GM18526 (cell line): ENCODE data around the gene FBXL16.

Source experiments
- POLR2A ChIP-seq: IDR thresholded peaks from 3 replicates; pipeline ENCODE4 v1.6.1; 2011; ENCODE audit not compliant: insufficient read length; ENCODE audit errors: extremely low read depth

Gene FBXL16

DNA sequence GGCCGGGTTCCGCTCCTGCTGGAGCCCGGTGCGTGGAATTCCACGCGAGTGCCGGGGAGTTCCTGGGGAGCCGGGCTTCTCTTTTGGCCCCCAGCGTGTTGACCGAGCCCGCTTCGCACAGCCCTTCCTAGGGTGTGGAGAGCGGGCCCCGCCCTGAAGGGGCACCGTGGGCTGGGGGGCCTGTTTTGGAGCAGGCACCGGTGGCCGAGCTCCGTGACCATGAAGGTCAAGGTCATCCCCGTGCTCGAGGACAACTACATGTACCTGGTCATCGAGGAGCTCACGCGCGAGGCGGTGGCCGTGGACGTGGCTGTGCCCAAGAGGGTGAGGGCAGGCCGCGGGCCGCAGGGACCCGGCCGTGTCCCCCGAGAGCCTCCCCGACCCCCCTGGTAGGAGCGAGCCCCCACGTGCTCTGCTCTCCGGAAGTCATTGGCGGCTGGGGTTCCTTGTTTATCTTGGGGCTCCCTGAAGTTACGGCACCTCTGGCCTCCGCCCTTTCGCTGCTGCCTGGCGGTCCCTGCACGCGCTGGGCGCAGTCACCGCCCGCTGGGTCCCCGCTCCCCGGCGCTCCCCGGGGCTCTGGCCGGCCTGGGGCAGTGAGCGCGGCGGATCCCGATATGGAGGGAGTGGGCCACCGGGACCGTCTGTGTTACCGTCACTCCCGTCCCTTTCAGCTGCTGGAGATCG lies 21.8 kb upstream of the FBXL16 start:
- no peak for TF ChIP-seq POLR2A

DNA sequence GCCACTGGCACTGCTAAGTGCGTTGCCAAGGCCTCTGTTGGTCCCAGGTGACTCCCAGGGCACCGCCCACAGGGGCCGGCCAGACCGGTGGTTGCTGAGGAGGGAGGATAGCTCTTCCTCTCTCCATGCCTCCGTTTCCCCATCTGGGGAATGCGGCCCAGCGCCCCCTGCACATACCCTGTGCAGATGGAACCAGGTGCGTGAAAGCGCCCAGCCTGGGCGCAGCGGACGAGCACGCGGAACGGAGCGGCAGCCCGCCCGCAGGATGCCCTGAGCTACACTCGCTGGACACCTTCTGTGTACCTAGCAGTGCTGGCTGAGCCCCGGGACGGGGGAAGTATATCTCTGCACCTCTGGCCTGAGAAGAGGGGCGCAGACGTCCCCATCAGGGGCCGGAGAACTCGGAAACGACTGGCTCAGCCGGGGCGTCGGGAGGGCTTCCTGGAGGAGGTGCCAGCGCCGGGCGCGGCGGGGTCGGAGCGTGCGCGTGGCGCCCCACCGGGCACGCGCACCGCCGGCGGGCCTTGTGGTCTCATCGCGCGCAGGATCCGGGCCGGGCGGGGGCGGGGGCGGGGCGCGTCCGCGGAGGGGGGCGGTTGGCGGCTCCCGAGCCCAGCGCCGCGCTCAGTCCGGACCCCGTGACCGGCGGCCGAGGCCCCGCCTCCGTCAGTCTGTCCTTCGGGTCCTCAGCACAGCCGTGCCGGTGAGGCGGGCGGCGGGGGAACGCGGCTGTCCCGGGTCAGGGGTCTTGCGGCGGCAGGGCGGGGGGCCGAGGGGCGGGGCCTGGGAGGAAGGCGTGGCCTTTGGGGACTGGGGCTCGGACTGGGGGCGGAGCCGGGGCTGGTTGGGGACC lies 21.1 kb upstream of the FBXL16 start, which contains the start of the genes CCDC78 and HAGHL:
Gene CCDC78, minus strand, starts transcription at position 6 of the 853 bp plus-strand sequence. CDS start 76 bp downstream, outside the sequence.
Gene HAGHL, plus strand, starts transcription at position 669 of the 853 bp plus-strand sequence. CDS start 404 bp downstream, outside the sequence.
- TF ChIP-seq POLR2A, result peak; percentile 36

DNA sequence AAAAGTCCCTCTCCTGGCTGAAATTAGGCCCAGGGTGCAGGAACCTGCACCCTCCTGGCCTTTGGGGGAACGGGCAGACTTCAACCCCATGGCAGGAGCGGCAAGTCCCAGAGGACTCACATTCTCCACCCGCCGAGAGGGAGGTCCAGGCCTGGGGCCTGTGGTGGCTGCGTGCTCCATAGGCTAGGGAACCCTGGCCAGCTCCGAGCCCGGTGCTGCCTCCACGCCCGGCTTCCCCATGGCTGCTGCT lies 20.5 kb upstream of the FBXL16 start:
- TF ChIP-seq POLR2A, result no peak

DNA sequence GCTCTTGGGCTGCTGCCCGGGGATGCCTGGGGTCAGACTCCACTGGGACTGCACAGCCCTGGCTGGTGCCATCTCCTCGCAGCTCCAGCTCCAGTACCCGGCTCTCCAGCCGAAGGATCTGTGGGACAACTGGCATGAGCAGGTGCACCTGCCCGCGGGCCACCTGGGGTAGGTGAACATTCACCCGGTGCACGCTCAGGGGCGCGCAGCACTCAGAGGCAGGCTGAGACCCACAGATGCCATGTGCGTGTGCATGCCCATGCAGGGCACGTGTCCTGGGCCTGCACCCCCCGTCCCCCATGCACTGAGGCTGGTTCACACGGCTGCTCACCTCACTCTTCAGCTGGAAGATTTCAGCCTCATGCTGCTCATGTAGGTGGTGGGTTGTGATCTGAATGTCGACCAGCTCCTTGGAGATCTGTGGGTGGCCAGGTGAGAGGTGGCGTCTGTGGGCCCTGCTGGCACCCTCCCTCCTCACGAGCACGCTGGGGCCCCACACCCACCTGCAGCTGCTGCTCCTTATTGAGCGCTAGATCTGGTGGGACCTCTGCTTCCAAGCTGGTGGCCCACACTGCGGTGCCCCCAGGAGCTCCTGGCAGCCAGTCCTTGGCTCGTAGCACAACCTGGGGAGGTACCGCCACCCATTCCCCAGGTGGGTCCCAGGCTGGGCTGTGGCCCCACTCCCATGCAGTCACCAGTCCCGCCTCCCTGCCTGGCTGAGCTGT lies 20.0 kb upstream of the FBXL16 start:
- TF ChIP-seq POLR2A, result no peak

DNA sequence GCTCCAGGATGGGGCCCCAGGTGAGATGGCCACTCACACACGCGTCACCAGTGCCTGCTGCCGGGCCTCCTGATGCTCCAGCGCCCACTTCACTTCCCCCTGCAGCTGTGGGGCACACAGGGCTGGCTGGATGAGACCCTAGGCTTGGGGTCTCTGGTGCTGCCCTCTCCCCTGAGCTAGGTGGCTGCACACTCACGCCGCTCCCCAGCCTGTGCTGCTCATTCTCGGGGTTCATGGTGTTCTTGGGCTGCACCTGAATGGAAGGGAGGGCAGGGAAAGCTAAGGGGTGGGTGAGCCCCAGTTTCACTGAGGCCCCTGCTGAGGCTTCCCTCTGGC lies 19.4 kb upstream of the FBXL16 start:
- no peak for TF ChIP-seq POLR2A

DNA sequence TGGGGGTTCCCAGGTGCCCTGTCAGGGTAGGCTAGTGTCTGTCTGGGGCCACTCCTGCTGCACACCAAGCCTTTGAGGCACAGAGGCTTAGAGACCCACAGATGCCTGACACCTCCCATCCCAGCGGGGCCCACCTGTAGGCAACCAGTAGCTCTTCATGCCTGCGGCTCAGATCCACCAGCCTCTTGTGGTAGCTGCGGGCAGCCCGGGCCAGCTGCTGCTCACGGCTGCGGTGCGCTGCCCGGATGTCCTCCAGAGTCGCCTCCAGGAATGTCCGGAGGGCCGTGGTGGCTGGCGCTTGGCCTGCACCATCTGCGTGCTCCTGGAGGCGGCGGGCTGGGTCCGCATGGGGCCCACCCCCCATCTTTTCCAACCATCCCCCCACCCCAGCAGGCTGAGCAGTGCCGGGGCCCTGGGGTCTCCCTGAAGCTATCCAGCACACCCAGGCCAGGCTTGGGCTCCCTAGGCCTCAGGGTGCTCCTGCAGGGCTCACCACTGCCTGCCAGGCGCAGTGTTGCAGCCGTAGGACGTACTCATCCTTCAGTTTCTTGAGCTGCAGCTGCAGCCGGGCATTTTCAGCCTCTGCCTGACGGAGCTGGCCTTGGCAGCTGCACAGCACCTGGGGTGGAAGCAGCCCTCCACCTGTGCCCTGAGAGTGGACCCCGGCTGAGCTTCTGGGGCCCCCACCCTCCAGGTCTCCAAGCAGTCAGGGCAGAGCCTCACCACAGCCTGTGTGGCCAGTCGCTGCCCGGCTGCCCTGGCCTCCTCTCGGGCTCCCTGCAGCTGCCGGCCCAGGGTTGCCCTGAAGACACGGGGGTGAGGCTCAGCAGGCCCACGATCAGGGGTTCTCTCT lies 18.8 kb upstream of the FBXL16 start:
- no peak for TF ChIP-seq POLR2A

DNA sequence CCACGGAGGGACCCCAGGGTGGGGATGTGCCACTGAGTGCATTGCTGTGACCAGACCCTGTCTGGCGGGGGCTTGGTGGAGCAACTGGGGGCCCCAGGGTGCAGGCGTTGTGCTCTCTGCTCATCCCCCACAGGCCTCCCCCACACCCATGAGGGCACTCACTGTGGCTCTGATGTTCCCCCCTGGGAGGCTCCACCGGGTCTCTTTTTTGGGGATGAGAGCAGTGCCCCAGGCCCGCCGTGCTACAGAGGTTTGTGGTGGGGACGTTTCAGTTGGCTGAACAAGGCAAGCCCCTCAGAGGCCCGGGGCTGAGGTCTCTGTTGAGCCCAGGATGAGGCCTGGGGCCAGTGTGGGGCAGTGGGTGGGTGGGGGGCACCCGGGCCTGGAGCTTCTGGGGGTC lies 18.1 kb upstream of the FBXL16 start:
- TF ChIP-seq POLR2A, result no peak

DNA sequence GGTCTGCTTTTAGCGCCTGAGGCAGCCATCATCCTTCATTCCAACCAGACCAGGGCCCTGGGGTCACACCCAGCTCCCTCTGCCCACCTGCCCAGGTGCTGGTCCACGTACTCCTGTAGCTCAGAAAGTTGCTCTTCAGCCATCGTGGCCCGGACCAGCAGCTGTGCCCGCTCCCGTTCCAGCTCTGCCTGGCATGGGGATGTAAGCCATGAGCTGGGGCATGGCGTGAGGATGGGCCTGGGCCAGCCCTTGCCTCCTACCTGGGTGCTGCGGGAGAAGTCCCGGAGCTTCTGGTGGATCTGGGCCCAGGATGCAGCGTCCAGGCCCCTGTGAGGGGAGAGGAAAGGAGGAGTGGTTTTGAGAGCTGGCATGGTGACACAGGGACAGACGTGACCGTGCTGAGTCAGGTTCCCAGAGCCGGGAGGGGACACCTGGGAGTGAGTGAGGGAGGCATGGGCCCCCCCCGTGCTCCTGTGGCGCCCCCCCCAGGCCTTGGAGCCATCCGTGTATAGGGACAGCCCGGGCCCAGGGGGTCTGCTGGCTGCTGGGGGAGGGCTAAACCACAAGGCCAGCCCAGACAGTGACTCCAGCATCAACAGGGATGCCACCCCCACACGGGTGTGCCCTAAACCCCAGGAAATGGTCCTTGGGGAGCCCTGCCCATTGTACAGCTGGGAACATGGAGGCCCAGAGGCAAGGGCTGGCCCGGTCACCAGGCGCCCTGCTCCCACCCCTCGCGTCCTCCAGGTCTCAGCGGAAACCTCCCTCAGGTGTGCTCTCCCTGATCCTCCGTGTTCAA lies 17.4 kb upstream of the FBXL16 start:
- TF ChIP-seq POLR2A, result peak; percentile 2

DNA sequence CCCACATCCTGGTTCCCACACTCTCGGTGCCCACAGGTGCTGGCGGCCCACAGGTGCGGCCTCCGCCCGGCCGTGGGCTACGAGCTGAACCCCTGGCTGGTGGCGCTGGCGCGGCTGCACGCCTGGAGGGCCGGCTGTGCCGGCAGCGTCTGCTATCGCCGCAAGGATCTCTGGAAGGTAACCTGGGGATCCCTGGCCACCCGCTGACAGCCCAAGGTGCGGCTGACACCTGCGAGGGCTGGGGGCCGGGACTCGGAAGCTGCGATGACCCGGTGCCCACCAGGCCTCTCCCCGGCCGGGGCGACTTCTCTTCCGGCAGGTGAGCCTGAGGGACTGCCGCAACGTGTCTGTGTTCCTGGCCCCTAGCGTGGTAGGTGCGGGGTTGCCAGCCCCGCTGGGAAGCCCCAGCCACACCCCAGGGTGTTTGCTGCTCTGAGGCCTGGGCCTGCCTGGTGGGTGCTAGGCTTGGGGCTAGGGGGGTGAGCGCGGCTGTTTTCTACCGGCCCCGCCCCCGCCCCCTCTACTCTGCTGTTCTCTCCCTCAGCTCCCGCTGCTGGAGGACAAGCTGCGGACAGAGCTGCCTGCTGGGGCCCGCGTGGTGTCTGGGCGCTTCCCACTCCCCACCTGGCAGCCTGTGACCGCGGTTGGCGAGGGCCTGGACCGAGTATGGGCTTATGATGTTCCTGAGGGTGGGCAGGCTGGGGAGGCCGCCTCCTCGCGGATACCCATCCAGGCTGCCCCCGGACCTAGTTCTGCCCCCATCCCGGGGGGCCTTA lies 16.4 kb upstream of the FBXL16 start:
- no peak for TF ChIP-seq POLR2A

DNA sequence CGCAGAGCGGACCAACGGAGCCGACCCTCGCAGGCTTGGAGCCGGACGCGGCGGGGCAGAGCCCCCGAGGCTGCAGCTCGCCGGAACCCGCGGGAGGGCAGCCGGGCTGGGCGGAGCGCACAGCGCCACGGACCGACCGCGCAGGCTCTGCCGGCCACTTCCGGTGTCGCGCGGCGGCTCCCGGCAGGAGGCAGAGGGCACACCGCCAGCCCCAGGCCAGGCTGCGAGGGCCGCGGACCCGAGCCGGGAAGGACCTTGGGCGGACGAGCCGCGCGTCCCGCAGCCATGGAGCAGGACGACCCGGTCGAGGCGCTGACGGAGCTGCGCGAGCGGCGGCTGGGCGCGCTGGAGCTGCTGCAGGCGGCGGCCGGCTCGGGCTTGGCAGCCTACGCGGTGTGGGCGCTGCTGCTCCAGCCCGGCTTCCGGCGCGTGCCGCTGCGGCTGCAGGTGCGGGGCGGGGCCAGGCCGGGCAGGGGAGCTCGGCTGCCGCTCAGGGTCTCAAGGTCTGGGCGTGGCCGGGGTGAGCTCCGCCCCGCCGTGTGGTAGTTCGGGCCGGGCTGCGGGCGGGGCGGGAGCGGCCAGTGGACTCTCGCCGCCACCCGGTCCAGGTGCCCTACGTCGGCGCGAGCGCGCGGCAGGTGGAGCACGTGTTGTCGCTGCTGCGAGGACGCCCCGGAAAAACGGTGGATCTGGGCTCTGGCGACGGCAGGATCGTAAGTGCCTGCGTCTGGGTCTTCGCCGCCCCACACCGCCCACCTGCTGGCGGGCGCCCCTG lies 15.6 kb upstream of the FBXL16 start, which contains the start of gene ANTKMT:
Gene ANTKMT, plus strand, starts transcription at position 157 of the 775 bp plus-strand sequence. Its CDS starts 129 bp downstream, at position 286.
- TF ChIP-seq POLR2A, result peak; percentile 96

DNA sequence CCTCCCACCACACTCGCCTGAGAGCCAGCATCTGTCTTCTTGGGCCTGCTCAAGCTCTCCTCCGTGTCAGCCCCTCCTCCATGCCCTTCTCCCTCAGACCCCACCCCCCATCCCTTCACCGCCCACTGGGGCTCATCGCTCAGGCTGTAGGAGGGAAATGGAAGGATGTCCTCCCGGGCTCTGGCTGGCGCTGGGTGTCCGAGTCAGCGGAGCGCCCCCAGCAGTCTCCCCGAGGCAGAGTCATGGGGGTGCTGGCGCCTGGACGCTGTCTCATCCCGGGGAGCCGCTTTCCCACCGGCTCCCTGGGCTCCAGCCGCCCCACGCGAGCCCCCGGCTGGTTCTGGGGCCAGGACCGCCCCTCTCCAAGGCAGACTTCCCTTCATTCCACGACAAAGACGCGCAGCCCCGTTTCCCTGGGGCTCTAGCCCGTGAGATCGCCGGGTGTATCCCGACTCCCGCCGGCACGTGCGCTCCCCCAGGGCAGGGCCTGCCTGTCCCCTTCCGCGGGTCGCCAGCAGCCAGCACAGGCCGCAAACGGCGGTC lies 14.9 kb upstream of the FBXL16 start:
- no peak for TF ChIP-seq POLR2A

DNA sequence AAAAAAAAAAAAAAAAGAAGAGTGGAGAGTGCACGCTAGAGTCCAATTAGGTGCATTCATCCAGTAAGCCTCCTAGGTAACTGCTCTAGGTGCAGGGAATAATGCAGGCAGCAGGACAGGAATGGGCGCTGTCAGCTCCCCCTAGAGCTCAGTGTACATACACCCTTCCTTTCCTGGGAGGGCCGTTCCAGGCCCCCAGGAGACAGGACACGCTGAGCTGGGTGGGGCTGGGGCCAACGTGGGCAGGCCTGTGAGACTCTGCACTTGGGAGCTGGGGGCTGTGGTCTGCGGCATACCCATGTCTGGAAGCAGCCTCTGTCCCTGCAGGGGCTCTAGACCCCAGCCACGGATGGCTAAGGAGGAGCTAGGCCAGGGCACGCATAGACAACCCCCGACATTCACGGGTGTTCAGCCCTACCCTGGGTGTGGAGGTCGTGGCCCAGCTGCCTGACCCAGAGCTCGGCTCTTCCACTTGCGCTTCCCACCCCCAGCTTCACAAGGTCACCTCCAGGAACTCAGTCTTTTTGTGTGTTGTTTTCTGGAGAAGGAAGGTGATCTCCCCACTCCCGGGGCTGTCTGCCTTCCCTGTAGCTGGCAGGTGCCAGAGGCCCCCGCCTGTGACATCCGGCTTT lies 14.3 kb upstream of the FBXL16 start:
- TF ChIP-seq POLR2A, result no peak
